GM10266 (cell line): ENCODE results near the gene CNTNAP2.

Experiments
- DNase-seq: peaks from one replicate; pipeline ENCODE4 v3.0.0; 2012; ENCODE audit errors: extremely low spot score
- CTCF ChIP-seq: IDR thresholded peaks from 2 replicates; pipeline ENCODE4 v1.5.1; 2012; ENCODE audit warnings: mild to moderate bottlenecking, low read depth; ENCODE audit not compliant: control insufficient read depth, insufficient read depth; ENCODE audit errors: missing control alignments

Gene CNTNAP2

GRCh38 chr7:148379677-148380076 is 2263.1 kb downstream of the CNTNAP2 start:
- TF ChIP-seq CTCF, result no peak
- DNase-seq, result no peak

GRCh38 chr7:148380596-148381419 is 2264.2 kb downstream of the CNTNAP2 start:
- no peak for TF ChIP-seq CTCF
- DNase-seq, result no peak

- DNase-seq, result no peak
- no peak for TF ChIP-seq CTCF
These were observed 2266.0 kb downstream of the CNTNAP2 start for GRCh38 chr7:148382596-148382995.

GRCh38 chr7:148383651-148384050 is 2267.1 kb downstream of the CNTNAP2 start:
- no peak for TF ChIP-seq CTCF
- no peak for DNase-seq

GRCh38 chr7:148385009-148385682 is 2268.5 kb downstream of the CNTNAP2 start:
- no peak for DNase-seq
- no peak for TF ChIP-seq CTCF

- no peak for TF ChIP-seq CTCF
- DNase-seq, result no peak
These were observed 2273.8 kb downstream of the CNTNAP2 start for GRCh38 chr7:148390381-148390780.

- no peak for TF ChIP-seq CTCF
- no peak for DNase-seq
These were observed 2275.0 kb downstream of the CNTNAP2 start for GRCh38 chr7:148391591-148391990.
